Measurements from ENCODE around the gene LMAN2L.

LMAN2L gene

GRCh38 chr2:96760036-96760985, 20.4 kb upstream of the LMAN2L start, which contains the start of gene CNNM4:
Gene CNNM4, plus strand, starts transcription at chr2:96760902. Its CDS starts 98 bp downstream, at chr2:96761000.
- DNase-seq: peak; percentile 90

GRCh38 chr2:96759548-96759947, 19.7 kb upstream of the LMAN2L start:
- no peak for DNase-seq

GRCh38 chr2:96758987-96759386, 19.1 kb upstream of the LMAN2L start:
- DNase-seq: no peak

GRCh38 chr2:96757477-96757860, 17.6 kb upstream of the LMAN2L start:
- DNase-seq: no peak

GRCh38 chr2:96756788-96757476, 17.1 kb upstream of the LMAN2L start:
- no peak for DNase-seq

GRCh38 chr2:96754317-96754716, 14.5 kb upstream of the LMAN2L start:
- no peak for DNase-seq

GRCh38 chr2:96753661-96754282, 13.9 kb upstream of the LMAN2L start:
- DNase-seq: no peak

- DNase-seq: no peak
Observed at GRCh38 chr2:96751800-96752199, 11.9 kb upstream of the LMAN2L start.

- DNase-seq: no peak
Observed at GRCh38 chr2:96747061-96747617, 7.3 kb upstream of the LMAN2L start.

GRCh38 chr2:96739076-96739632, 710 bp downstream of the LMAN2L start:
- no peak for DNase-seq

- no peak for DNase-seq
Observed at GRCh38 chr2:96737831-96738230, 2.0 kb downstream of the LMAN2L start.

GRCh38 chr2:96737251-96737650, 2.6 kb downstream of the LMAN2L start:
- DNase-seq: no peak

- DNase-seq: no peak
Observed at GRCh38 chr2:96734880-96735583, 4.8 kb downstream of the LMAN2L start.

- DNase-seq: no peak
Observed at GRCh38 chr2:96733931-96734330, 5.9 kb downstream of the LMAN2L start.

- no peak for DNase-seq
Observed at GRCh38 chr2:96730212-96730611, 9.7 kb downstream of the LMAN2L start.

- DNase-seq: no peak
Observed at GRCh38 chr2:96729748-96730147, 10.1 kb downstream of the LMAN2L start.

GRCh38 chr2:96727431-96727830, 12.4 kb downstream of the LMAN2L start:
- DNase-seq: no peak

- DNase-seq: no peak
Observed at GRCh38 chr2:96726131-96726530, 13.7 kb downstream of the LMAN2L start.

GRCh38 chr2:96716388-96716787, 23.5 kb downstream of the LMAN2L start:
- DNase-seq: no peak

- DNase-seq: no peak
Observed at GRCh38 chr2:96715658-96716057, 24.2 kb downstream of the LMAN2L start.

GRCh38 chr2:96710985-96711384, 28.9 kb downstream of the LMAN2L start:
- no peak for DNase-seq

Data from stimulated activated naive CD4-positive, alpha-beta T cell treated with Interleukin-2 at 50 U/mL for 16 hours (primary cell).